ENCODE results near the gene CENPF. TPM values are rescaled to one million over a fixed set of nuclear protein-coding genes. Genes with fewer than 3 reads are reported as not detected.

CENPF gene
- total and polyA plus RNA-seq, 2 donors from 2014 or later: 0.39 to 3.3 TPM

DNA sequence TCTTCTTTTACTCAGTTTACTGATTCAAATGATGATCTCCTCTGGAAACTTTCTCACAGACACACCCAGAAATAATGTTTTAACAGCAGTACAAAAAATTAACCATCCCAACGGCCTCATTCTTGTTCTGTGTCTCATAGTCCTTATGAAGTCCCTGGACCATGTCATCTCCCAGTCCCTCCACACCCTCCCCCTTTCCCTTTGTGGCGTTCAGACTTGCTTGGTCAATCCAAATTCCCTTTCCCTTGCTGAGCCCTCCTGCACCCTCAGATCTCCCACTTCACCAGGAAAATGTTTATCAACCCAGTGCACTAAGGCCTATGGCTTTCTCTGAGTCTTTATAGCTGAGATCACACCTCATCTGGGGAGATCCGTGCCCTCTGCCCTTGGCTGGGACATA lies 85.9 kb downstream of the CENPF start:
- no peaks in the 10 kb centered on the region for H3K36me3 ChIP-seq (ENCODE audit: control insufficient read depth in 2 of 3, insufficient read depth in 3 of 3, low read length in 3 of 3)
- H3K27ac ChIP-seq (ENCODE audit: low read depth in 2 of 2, low read length in 2 of 2): no peak overlapping the region
- H3K4me1 ChIP-seq (ENCODE audit: control insufficient read depth in 2 of 3, insufficient read depth in 2 of 3, low read depth in 1 of 3, low read length in 3 of 3): no peaks in the 10 kb centered on the region
- intact Hi-C loops (cut with DNase I): no loop called here
- H3K9ac ChIP-seq (ENCODE audit: low read length in 3 of 3): no peak overlapping the region
- H3K27me3 ChIP-seq (ENCODE audit: control insufficient read depth, insufficient read depth, low read length): no peaks in the 10 kb centered on the region
- FAIRE-seq: no peak
- no peaks in the 10 kb centered on the region for H3K9me3 ChIP-seq (ENCODE audit: control insufficient read depth in 2 of 3, insufficient read depth in 1 of 3, low read length in 3 of 3)
- DNase-seq: no peak
- H3K4me3 ChIP-seq (ENCODE audit: low read length in 3 of 3): no peak overlapping the region
- TF ChIP-seq, protein P1, sequence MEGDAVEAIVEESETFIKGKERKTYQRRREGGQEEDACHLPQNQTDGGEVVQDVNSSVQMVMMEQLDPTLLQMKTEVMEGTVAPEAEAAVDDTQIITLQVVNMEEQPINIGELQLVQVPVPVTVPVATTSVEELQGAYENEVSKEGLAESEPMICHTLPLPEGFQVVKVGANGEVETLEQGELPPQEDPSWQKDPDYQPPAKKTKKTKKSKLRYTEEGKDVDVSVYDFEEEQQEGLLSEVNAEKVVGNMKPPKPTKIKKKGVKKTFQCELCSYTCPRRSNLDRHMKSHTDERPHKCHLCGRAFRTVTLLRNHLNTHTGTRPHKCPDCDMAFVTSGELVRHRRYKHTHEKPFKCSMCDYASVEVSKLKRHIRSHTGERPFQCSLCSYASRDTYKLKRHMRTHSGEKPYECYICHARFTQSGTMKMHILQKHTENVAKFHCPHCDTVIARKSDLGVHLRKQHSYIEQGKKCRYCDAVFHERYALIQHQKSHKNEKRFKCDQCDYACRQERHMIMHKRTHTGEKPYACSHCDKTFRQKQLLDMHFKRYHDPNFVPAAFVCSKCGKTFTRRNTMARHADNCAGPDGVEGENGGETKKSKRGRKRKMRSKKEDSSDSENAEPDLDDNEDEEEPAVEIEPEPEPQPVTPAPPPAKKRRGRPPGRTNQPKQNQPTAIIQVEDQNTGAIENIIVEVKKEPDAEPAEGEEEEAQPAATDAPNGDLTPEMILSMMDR (IDR thresholded peaks at IDR 0.05; ENCODE audit: borderline replicate concordance, extremely low read depth, insufficient read depth): no peak

DNA sequence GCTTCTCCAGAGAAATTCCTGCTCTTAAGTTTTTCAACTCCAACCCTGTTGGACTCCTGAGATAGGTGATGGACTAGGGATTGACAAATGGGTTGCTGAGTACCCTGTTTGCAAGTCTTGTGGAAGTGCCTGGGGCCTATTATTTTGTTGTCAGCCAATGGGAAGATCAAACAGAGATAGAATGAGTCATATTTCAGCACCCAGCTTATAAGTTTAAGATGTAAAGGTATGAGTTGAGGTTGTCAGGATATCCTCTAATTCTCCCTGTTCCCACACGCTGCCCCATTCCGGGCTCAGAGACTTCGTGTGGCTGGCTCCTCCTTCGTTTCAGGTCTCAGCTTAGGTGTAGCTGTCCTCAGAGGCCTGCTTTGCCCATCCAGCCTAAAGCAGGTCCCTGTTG lies 91.8 kb downstream of the CENPF start:
- no peaks in the 10 kb centered on the region for H3K36me3 ChIP-seq (ENCODE audit: control insufficient read depth in 2 of 3, insufficient read depth in 3 of 3, low read length in 3 of 3)
- H3K9me3 ChIP-seq (ENCODE audit: control insufficient read depth in 2 of 3, insufficient read depth in 1 of 3, low read length in 3 of 3): no peaks in the 10 kb centered on the region
- H3K27me3 ChIP-seq (ENCODE audit: control insufficient read depth, insufficient read depth, low read length): no peaks in the 10 kb centered on the region
- H3K9ac ChIP-seq (ENCODE audit: low read length in 3 of 3): no peak overlapping the region
- FAIRE-seq: no peak
- H3K27ac ChIP-seq (ENCODE audit: low read depth in 2 of 2, low read length in 2 of 2): no peak overlapping the region
- intact Hi-C loops (cut with DNase I): no loop called here
- no peaks in the 10 kb centered on the region for H3K4me1 ChIP-seq (ENCODE audit: control insufficient read depth in 2 of 3, insufficient read depth in 2 of 3, low read depth in 1 of 3, low read length in 3 of 3)
- no peak overlapping the region for H3K4me3 ChIP-seq (ENCODE audit: low read length in 3 of 3)
- DNase-seq: no peak
- TF ChIP-seq, protein P1 (IDR thresholded peaks at IDR 0.05; ENCODE audit: borderline replicate concordance, extremely low read depth, insufficient read depth): no peak

DNA sequence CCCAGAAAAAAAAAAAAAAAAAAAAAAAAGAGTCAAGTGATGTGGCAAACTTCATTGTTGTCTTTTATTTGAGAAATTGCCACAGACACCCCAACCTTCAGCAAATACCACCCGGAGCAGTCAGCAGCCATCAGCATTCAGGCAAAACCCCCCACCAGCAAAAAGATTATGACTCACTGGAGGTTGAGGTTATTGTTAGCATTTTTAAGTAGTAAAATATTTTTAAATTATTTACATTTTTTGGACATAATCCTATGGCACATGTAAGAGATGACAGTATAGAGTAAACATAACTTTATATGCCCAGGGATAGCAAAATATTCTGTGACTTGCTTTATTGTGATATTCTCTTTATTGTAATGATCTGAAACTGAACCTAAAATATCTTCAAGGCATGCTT lies 95.6 kb downstream of the CENPF start:
- Histone ChIP-seq H3K4me3 (ENCODE audit: low read length in 3 of 3) (no peak overlapping the region), H3K36me3 (ENCODE audit: control insufficient read depth in 2 of 3, insufficient read depth in 3 of 3, low read length in 3 of 3) (no peaks in the 10 kb centered on the region), H3K9ac (ENCODE audit: low read length in 3 of 3) (no peak overlapping the region), H3K27me3 (ENCODE audit: control insufficient read depth, insufficient read depth, low read length) (no peaks in the 10 kb centered on the region), H3K27ac (ENCODE audit: low read depth in 2 of 2, low read length in 2 of 2) (no peak overlapping the region), H3K4me1 (ENCODE audit: control insufficient read depth in 2 of 3, insufficient read depth in 2 of 3, low read depth in 1 of 3, low read length in 3 of 3) (no peaks in the 10 kb centered on the region), H3K9me3 (ENCODE audit: control insufficient read depth in 2 of 3, insufficient read depth in 1 of 3, low read length in 3 of 3) (no peaks in the 10 kb centered on the region)
- DNase-seq: no peak
- FAIRE-seq: no peak
- TF ChIP-seq, protein P1 (IDR thresholded peaks at IDR 0.05; ENCODE audit: borderline replicate concordance, extremely low read depth, insufficient read depth): no peak
- intact Hi-C loops (cut with DNase I): no loop called here

DNA sequence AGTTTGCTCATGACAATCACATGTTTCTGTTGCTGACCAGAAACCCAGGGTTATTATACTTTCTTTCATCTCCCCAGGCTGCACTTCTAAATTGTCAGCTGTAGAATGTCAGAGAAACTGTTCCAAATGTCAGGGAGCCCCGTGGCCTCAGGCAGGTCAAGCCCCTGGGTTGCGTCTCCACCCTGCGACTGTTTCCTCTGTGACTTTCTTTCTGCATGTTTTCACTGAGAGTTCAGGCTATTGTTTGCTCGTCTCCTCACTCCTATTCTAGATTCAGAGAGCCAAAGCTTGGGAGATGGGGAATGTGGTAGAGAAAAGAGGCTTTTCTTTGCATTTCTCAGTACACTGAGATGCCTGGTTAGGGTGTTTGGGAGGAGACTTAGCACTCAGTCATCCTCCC lies 97.4 kb downstream of the CENPF start:
- H3K4me1 ChIP-seq (ENCODE audit: control insufficient read depth in 2 of 3, insufficient read depth in 2 of 3, low read depth in 1 of 3, low read length in 3 of 3): no peaks in the 10 kb centered on the region
- no peak overlapping the region for H3K9ac ChIP-seq (ENCODE audit: low read length in 3 of 3)
- H3K27ac ChIP-seq (ENCODE audit: low read depth in 2 of 2, low read length in 2 of 2): no peak overlapping the region
- TF ChIP-seq, protein P1 (IDR thresholded peaks at IDR 0.05; ENCODE audit: borderline replicate concordance, extremely low read depth, insufficient read depth): no peak
- H3K4me3 ChIP-seq (ENCODE audit: low read length in 3 of 3): no peak overlapping the region
- DNase-seq: peak in 2 of 5 donors; percentile 17 to 35
- FAIRE-seq: no peak
- peaks cover 0 to 9% (median 2%) of the 10 kb centered on the region in 3 donors for H3K9me3 ChIP-seq (ENCODE audit: control insufficient read depth in 2 of 3, insufficient read depth in 1 of 3, low read length in 3 of 3)
- H3K27me3 ChIP-seq (ENCODE audit: control insufficient read depth, insufficient read depth, low read length): no peaks in the 10 kb centered on the region
- intact Hi-C loops (cut with DNase I): no loop called here
- H3K36me3 ChIP-seq (ENCODE audit: control insufficient read depth in 2 of 3, insufficient read depth in 3 of 3, low read length in 3 of 3): no peaks in the 10 kb centered on the region

All from kidney (tissue), 14 donors.